MCF 10A (cell line): ENCODE data around the gene LZTR1. TPM values are rescaled to one million over a fixed set of nuclear protein-coding genes. Genes with fewer than 3 reads are reported as not detected.

Experiments used
- BruUV-seq: library from RNA; stranded (reverse); fragments of 400-500 nt; replicated peaks from 2 replicates; lab custom pipeline; 2021; lab: Mats Ljungman, UMichigan
- CTCF ChIA-PET: fragments of 300-600 bp; sonication (Branson Sonifier 250); formaldehyde crosslinking; extraction: SDS; loops from one replicate; lab custom pipeline; 2021; ENCODE audit warnings: antibody characterized with exemption, inconsistent platforms; lab: Yijun Ruan, JAX
- POLR2A ChIA-PET: fragments of 300-600, 350-650 bp; sonication (Branson Sonifier 250); formaldehyde crosslinking; extraction: SDS; loops from one replicate; lab custom pipeline; 2020; ENCODE audit warnings: antibody characterized with exemption, inconsistent platforms; lab: Yijun Ruan, JAX
- DNase-seq: peaks from one replicate; pipeline ENCODE4 v3.0.0-alpha.2; 2018; ENCODE audit not compliant: unreplicated experiment
- H3K27ac Mint-ChIP-seq: one replicate; pipeline ENCODE4 v1.8.0; 2022; ENCODE audit warnings: mild to moderate bottlenecking, low read depth, mixed read lengths; ENCODE audit not compliant: unreplicated experiment
- H3K27me3 Mint-ChIP-seq: one replicate; pipeline ENCODE4 v1.8.0; 2022; ENCODE audit warnings: mixed read lengths; ENCODE audit not compliant: insufficient read depth, unreplicated experiment
- H3K36me3 Mint-ChIP-seq: one replicate; pipeline ENCODE4 v1.8.0; 2022; ENCODE audit warnings: mild to moderate bottlenecking, moderate library complexity, mixed read lengths; ENCODE audit not compliant: insufficient read depth, unreplicated experiment
- H3K4me1 Mint-ChIP-seq: one replicate; pipeline ENCODE4 v1.8.0; 2022; ENCODE audit warnings: mixed read lengths; ENCODE audit not compliant: insufficient read depth, unreplicated experiment
- H3K4me3 Mint-ChIP-seq: one replicate; pipeline ENCODE4 v1.8.0; 2022; ENCODE audit warnings: mild to moderate bottlenecking, moderate library complexity, mixed read lengths; ENCODE audit not compliant: unreplicated experiment
- H3K9me3 Mint-ChIP-seq: one replicate; pipeline ENCODE4 v1.8.0; 2022; ENCODE audit warnings: mixed read lengths; ENCODE audit not compliant: unreplicated experiment
- CTCF ChIP-seq: fragments of 200-600 bp; IDR thresholded peaks from one replicate; pipeline ENCODE4 v1.8.0; 2022; ENCODE audit warnings: antibody characterized with exemption, mild to moderate bottlenecking; ENCODE audit not compliant: unreplicated experiment
- intact Hi-C: fragments of 100-400 bp; cut with micrococcal nuclease; formaldehyde crosslinking; loops from 2 replicates; pipeline ENCODE4 v1.14.1; 2022
- total RNA-seq: library from RNA; stranded (reverse); gene quantifications from 2 replicates; pipeline ENCODE4 v1.2.3, GENCODE V29; 2022

The LZTR1 gene
- total RNA-seq, 1 experiment from 2014 or later: 49.2 TPM

- Mint-ChIP-seq H3K27me3 (no peaks in the 10 kb centered on the region), H3K4me1 (peaks cover 2% of the 10 kb centered on the region), H3K36me3 (peaks cover 17% of the 10 kb centered on the region), H3K27ac (no peak overlapping the region), H3K4me3 (no peak overlapping the region), H3K9me3 (no peaks in the 10 kb centered on the region)
- ChIA-PET CTCF (no interaction called here), POLR2A (interaction anchor here (0.9 to 1.6 kb wide), 3 partner anchors 8 to 47 kb away, joined by 3 to 4 read pairs (median 3); no protein-coding TSS in a partner anchor)
- no peak for DNase-seq
- intact Hi-C loops: no loop called here
- no TSS peak for BruUV-seq
- no peak for TF ChIP-seq CTCF
Observed at GRCh38 chr22:20997536-20998257, 15.6 kb downstream of the LZTR1 start.

- Mint-ChIP-seq H3K36me3 (peaks cover 17% of the 10 kb centered on the region), H3K9me3 (no peaks in the 10 kb centered on the region), H3K27ac (no peak overlapping the region), H3K4me1 (peaks cover 10% of the 10 kb centered on the region), H3K4me3 (no peak overlapping the region), H3K27me3 (no peaks in the 10 kb centered on the region)
- TF ChIP-seq CTCF: no peak
- DNase-seq: no peak
- intact Hi-C loops: no loop called here
- BruUV-seq: no TSS peak
- ChIA-PET POLR2A (interaction anchor here (0.8 to 2.0 kb wide), 5 partner anchors 9 to 48 kb away, joined by 3 to 7 read pairs (median 4); partner anchors contain the start of genes LZTR1 and P2RX6), CTCF (interaction anchor here (0.5 kb wide), 1 partner anchor 218 kb away, joined by 3 read pairs; no protein-coding TSS in a partner anchor)
Observed at GRCh38 chr22:20998411-20999336, 16.6 kb downstream of the LZTR1 start.

GRCh38 chr22:20999350-21000206, 17.5 kb downstream of the LZTR1 start:
- H3K4me3 Mint-ChIP-seq: peak overlapping the region; percentile 87
- H3K4me1 Mint-ChIP-seq: peaks cover 10% of the 10 kb centered on the region
- POLR2A ChIA-PET: interaction anchor here (0.5 to 2.0 kb wide), 7 partner anchors 14 to 750 kb away, joined by 3 to 7 read pairs (median 3); partner anchors contain the start of genes LZTR1 and P2RX6
- H3K36me3 Mint-ChIP-seq: peaks cover 15% of the 10 kb centered on the region
- no peak for TF ChIP-seq CTCF
- H3K9me3 Mint-ChIP-seq: no peaks in the 10 kb centered on the region
- no TSS peak for BruUV-seq
- no peak overlapping the region for H3K27ac Mint-ChIP-seq
- CTCF ChIA-PET: interaction anchor here (0.5 to 1.4 kb wide), 2 partner anchors 18 to 110 kb away, joined by 5 read pairs; partner anchors contain the start of gene LZTR1
- no peak for DNase-seq
- intact Hi-C loops: loop anchor here (5.0 kb wide), 1 partner anchor 112 kb away; no protein-coding TSS in a partner anchor
- H3K27me3 Mint-ChIP-seq: no peaks in the 10 kb centered on the region
